Left lung (tissue), 10 donors: ENCODE measurements around the gene FOSL1. TPM values are rescaled to one million over a fixed set of nuclear protein-coding genes. Genes with fewer than 3 reads are reported as not detected.
A peak's percentile ranks its signal among the peaks of the same experiment; 100 is the strongest.

Source experiments
- ATAC-seq: fragments of 200-7000 bp; cut with Tn5 transposase; one replicate; pipeline ENCODE4 v1.9.1; 2020; ENCODE audit warnings: moderate library complexity
- DNase-seq, 4 donors: peaks; one replicate each; pipeline ENCODE4 v3.0.0-alpha.2; 2013 to 2020
- H3K27ac ChIP-seq, 2 donors: fragments of 200-600 bp; sonication (generic) in 1 of 2; one replicate each; pipeline versions ENCODE4 v1.5.0 to v1.8.0; 2020 to 2021
- H3K27me3 ChIP-seq, 2 donors: fragments of 200-600 bp; sonication (generic) in 1 of 2; one replicate each; pipeline versions ENCODE4 v1.5.0 to v1.8.0; 2020 to 2021
- H3K36me3 ChIP-seq, 2 donors: fragments of 200-600 bp; sonication (generic) in 1 of 2; one replicate each; pipeline versions ENCODE4 v1.5.0 to v1.8.0; 2020 to 2021
- H3K4me1 ChIP-seq, 2 donors: fragments of 200-600 bp; one replicate each; pipeline ENCODE4 v1.8.0; 2021
- H3K4me3 ChIP-seq, 2 donors: fragments of 200-600 bp; sonication (generic) in 1 of 2; one replicate each; pipeline versions ENCODE4 v1.5.0 to v1.8.0; 2020 to 2021; ENCODE audit warnings: mild to moderate bottlenecking in 1 of 2
- H3K9me3 ChIP-seq, 2 donors: fragments of 200-600 bp; sonication (generic) in 1 of 2; one replicate each; pipeline versions ENCODE4 v1.5.0 to v1.8.0; 2020 to 2021
- intact Hi-C, 2 donors: fragments of 100-400 bp; cut with DNase I; formaldehyde crosslinking; loops; one replicate each; pipeline versions ENCODE4 v1.11.2 to v1.14.2; 2022
- polyA plus RNA-seq, 6 donors: library from polyadenylated mRNA; unstranded; fragments of 120-200 nt; gene quantifications; one replicate each; pipeline ENCODE4 v1.2.1, GENCODE V29; 2013; ENCODE audit not compliant: insufficient read length in 6 of 6
- total RNA-seq, 2 donors: library from RNA; stranded (reverse); fragmentation: NEBNext Ultra II Directional; extraction: Animal tissue kit (Norgen Biotek cat#: 25700); gene quantifications; one replicate each; pipeline ENCODE4 v1.2.1, GENCODE V29; 2021
- TF ChIP-seq, protein P1 (sequence below), 2 donors: fragments of 200-600 bp; sonication (generic) in 1 of 2; IDR thresholded peaks; one replicate each; pipeline versions ENCODE4 v1.5.0 to v1.8.0; 2021; ENCODE audit warnings: antibody characterized with exemption in 2 of 2
- donor health status: DM: no; HTN: yes; CAD: no.
- donor health status: DM: no; HTN: no; CAD: no.

Gene FOSL1
- total and polyA plus RNA-seq, 8 donors: 0.17 to 16.3 (median 0.22) TPM; not detected in 2

DNA sequence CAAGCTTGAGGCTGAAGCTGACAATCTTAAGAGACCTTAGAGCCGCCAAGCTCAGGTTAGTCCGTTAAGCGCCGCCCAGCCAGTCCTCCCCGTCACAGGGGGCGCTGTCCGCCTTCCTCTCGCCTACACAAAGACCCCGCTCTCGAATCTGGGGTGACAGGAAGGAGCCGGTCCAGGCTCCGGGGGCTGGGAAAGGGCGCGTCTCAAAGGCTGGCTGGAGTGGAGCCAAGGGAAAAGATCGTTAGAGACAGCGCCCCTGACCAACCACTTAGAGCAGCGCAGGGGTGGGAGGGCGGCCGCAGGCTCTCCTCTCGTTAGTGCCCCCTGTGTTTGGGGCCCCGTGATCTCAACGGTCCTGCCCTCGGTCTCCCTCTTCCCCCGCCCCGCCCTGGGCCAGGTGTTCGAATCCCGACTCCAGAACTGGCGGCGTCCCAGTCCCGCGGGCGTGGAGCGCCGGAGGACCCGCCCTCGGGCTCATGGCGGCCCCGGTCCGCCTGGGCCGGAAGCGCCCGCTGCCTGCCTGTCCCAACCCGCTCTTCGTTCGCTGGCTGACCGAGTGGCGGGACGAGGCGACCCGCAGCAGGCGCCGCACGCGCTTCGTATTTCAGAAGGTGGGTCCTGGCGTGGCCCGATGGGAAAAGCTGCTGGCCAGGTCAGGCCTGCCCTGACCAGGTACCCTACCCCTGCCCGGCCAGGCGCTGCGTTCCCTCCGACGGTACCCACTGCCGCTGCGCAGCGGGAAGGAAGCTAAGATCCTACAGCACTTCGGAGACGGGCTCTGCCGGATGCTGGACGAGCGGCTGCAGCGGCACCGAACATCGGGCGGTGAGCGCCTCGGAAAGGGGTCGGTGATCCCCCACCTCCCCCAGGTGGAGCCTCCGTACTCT is 39.7 kb downstream of the FOSL1 start, which contains the start of gene MUS81:
MUS81 (plus strand) TSS at position 156 of the 887 bp plus-strand sequence; CDS start at position 477, 321 bp downstream.
- ATAC-seq (peak; percentile 70), DNase-seq (peak; percentile 93 to 98 (median 96))
- TF ChIP-seq, protein P1, sequence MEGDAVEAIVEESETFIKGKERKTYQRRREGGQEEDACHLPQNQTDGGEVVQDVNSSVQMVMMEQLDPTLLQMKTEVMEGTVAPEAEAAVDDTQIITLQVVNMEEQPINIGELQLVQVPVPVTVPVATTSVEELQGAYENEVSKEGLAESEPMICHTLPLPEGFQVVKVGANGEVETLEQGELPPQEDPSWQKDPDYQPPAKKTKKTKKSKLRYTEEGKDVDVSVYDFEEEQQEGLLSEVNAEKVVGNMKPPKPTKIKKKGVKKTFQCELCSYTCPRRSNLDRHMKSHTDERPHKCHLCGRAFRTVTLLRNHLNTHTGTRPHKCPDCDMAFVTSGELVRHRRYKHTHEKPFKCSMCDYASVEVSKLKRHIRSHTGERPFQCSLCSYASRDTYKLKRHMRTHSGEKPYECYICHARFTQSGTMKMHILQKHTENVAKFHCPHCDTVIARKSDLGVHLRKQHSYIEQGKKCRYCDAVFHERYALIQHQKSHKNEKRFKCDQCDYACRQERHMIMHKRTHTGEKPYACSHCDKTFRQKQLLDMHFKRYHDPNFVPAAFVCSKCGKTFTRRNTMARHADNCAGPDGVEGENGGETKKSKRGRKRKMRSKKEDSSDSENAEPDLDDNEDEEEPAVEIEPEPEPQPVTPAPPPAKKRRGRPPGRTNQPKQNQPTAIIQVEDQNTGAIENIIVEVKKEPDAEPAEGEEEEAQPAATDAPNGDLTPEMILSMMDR (IDR thresholded peaks at IDR 0.05): peak; percentile 89 to 93
- H3K27me3 ChIP-seq: no peaks in the 10 kb centered on the region
- peak within 1 kb of the TSS; percentile 95 to 99 for H3K27ac ChIP-seq
- intact Hi-C loops: no loop called here
- H3K4me3 ChIP-seq: peak within 1 kb of the TSS; percentile 78 to 96
- no peaks in the 10 kb centered on the region for H3K9me3 ChIP-seq
- H3K36me3 ChIP-seq: peaks cover 0 to 47% of the 10 kb centered on the region in 2 donors
- H3K4me1 ChIP-seq: peaks cover 19 to 61% of the 10 kb centered on the region in 2 donors

DNA sequence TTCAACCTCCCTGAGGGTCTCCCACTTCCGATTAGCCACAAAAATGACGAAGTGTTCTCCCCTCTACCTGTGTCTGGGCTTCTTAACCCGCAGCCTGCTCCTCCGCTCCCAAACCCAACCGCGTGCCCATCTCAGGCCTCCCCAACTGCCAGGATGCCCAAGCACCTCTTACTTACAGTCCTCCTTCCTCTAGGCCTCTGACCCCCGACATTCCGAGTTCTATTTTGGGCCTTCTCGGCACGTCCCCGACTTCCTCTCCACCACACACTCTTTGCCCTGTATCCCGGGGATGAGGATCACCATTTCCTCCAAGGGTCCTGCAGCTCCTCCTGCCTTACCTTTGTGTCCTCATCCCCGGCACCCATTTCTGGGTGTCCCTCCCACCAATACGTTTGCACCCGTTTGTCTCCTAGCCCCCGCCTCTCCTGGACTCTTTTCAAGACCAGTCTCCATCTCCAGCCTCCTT is 40.3 kb downstream of the FOSL1 start:
- Histone ChIP-seq H3K27me3 (no peaks in the 10 kb centered on the region), H3K27ac (peak overlapping the region; percentile 95 to 99), H3K4me3 (peak overlapping the region; percentile 78 to 96), H3K9me3 (no peaks in the 10 kb centered on the region), H3K4me1 (peaks cover 19 to 68% of the 10 kb centered on the region in 2 donors), H3K36me3 (peaks cover 6 to 47% of the 10 kb centered on the region in 2 donors)
- no peak for ATAC-seq
- DNase-seq: peak in 1 of 4 donors; percentile 79
- TF ChIP-seq, protein P1 (IDR thresholded peaks at IDR 0.05): no peak
- intact Hi-C loops: no loop called here

DNA sequence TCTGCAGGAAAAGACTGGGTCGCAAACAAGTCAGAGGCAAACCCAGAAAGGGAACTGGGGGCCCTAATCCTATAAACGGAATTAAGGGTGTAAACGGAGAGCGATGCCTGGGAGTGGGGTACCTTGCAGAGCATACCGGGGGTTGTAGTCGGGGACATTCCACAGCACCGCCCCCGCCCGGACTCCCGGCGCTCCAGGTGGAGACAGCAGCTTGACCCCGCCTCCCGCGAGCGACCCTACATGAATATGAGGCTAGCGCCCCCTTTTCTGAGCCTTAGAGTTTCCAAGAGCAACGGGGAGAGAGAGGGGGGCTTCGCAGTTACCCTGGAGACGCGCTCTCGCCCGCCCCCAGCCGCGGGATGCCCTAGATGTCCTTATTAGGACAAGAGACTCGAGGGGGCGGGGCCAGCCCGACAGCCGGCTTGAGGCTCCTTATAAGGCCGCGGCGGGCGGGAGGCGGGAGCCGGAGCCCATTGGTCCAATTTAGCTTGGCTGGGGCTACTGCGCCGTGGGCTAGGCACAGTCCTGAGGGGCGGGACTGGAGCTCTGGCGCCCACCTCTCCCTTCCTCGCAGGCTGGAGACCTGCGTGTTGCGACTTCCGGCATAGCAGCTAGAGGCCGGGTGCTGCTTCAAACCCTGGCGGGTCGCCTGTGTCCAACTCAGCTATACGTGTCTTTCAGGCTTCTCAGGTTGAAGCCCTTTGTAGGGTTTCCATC is 40.9 kb downstream of the FOSL1 start:
- intact Hi-C loops: no loop called here
- Histone ChIP-seq H3K27ac (peak overlapping the region; percentile 95 to 99), H3K9me3 (no peaks in the 10 kb centered on the region), H3K36me3 (peaks cover 6 to 47% of the 10 kb centered on the region in 2 donors), H3K4me1 (peaks cover 19 to 73% of the 10 kb centered on the region in 2 donors), H3K27me3 (no peaks in the 10 kb centered on the region), H3K4me3 (peak overlapping the region; percentile 78 to 96)
- DNase-seq: peak; percentile 92 to 100 (median 98)
- peak; percentile 75 for ATAC-seq
- TF ChIP-seq, protein P1 (IDR thresholded peaks at IDR 0.05): no peak

DNA sequence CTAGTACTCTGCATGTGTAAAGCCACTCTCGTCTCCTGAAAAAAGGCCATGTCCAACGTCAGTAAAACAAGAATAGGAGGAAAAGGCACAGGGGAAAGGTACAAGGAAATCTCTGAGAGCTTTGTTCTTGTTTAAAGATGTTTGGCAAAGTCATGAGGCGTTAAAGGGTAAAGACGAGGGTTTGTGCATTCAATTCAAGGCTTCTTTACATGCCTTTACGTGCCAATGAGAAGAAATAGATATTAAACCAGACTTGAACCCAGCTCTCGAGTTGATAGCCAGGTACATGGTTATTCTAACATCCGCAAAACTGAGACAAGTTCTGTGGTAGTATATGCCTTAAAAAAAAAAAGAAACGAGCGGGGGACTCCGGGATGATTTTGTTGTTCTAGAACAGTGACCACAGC is 41.5 kb downstream of the FOSL1 start:
- H3K27ac ChIP-seq: peak overlapping the region; percentile 95 to 99
- no peak for ATAC-seq
- peak in 1 of 4 donors; percentile 19 for DNase-seq
- peaks cover 19 to 72% of the 10 kb centered on the region in 2 donors for H3K4me1 ChIP-seq
- no peaks in the 10 kb centered on the region for H3K9me3 ChIP-seq
- TF ChIP-seq, protein P1 (IDR thresholded peaks at IDR 0.05): no peak
- intact Hi-C loops: no loop called here
- H3K4me3 ChIP-seq: peak overlapping the region; percentile 78 to 96
- peaks cover 6 to 47% of the 10 kb centered on the region in 2 donors for H3K36me3 ChIP-seq
- no peaks in the 10 kb centered on the region for H3K27me3 ChIP-seq
